K562 (cell line): ENCODE measurements around the gene HMCN1. TPM values are rescaled to one million over a fixed set of nuclear protein-coding genes. Genes with fewer than 3 reads are reported as not detected.

ENCODE experiments used
- ATAC-seq: fragments of 200-7000 bp; cut with Tn5 transposase; 3 replicates; pipeline ENCODE4 v1.9.1; 2020; ENCODE audit warnings: moderate library complexity
- BruUV-seq: library from RNA; stranded (reverse); fragments of 400-500 nt; replicated peaks from 2 replicates; lab custom pipeline; 2021; lab: Mats Ljungman, UMichigan
- CTCF ChIA-PET: fragments of 300-600 bp; formaldehyde crosslinking; extraction: SDS; loops from one replicate; lab custom pipeline; 2021; ENCODE audit warnings: low intra/inter-chr PET ratio; lab: Yijun Ruan, JAX
- POLR2A ChIA-PET: fragments of 300-600, 350-650 bp; sonication (Branson Sonifier 250); formaldehyde crosslinking; extraction: SDS; loops from one replicate; lab custom pipeline; 2021; ENCODE audit warnings: antibody characterized with exemption, inconsistent platforms; lab: Yijun Ruan, JAX
- DNase-seq, 4 experiments: peaks; one replicate each; pipeline versions ENCODE4 v3.0.0 to v3.0.0-alpha.2; 2011 to 2018; ENCODE audit warnings: low spot score in 3 of 4, mixed read lengths in 3 of 4; ENCODE audit errors: extremely low read depth in 1 of 4
- FAIRE-seq: peaks from 2 replicates; lab custom pipeline; 2011; peaks lifted over from hg19 to GRCh38; lab: Jason Lieb, UNC
- H2AFZ ChIP-seq: 2 replicates; pipeline ENCODE4 v1.6.0; 2011; ENCODE audit warnings: low read depth, low read length, control low read depth, inconsistent platforms
- H3K27ac ChIP-seq: fragments of 200-600 bp; 3 replicates; pipeline ENCODE4 v1.8.0; 2011; ENCODE audit warnings: low read depth, mild to moderate bottlenecking, control low read depth, inconsistent platforms, low read length, moderate library complexity, mixed read lengths; ENCODE audit errors: extremely low read depth
- H3K27me3 ChIP-seq, 2 experiments: fragments of 300-600 bp in 1 of 2; 2 replicates in 1 of 2; 3 replicates in 1 of 2; pipeline versions ENCODE4 v1.6.0 to v1.8.0; 2011; ENCODE audit warnings: inconsistent platforms in 2 of 2, low read length in 2 of 2, mild to moderate bottlenecking in 1 of 2, mixed read lengths in 1 of 2, moderate library complexity in 1 of 2; ENCODE audit not compliant: control insufficient read depth in 2 of 2, insufficient read depth in 2 of 2
- H3K36me3 ChIP-seq: fragments of 300-600 bp; 3 replicates; pipeline ENCODE4 v1.8.0; 2011; ENCODE audit warnings: mild to moderate bottlenecking, low read length, inconsistent platforms; ENCODE audit not compliant: control insufficient read depth, insufficient read depth
- H3K4me1 ChIP-seq, 2 experiments: fragments of 200-600 bp in 1 of 2; replicated peaks in 1 of 2; 2 replicates in 1 of 2; 3 replicates in 1 of 2; pipeline versions ENCODE4 v1.5.1 to v1.8.0; 2011; ENCODE audit warnings: inconsistent platforms in 2 of 2, low read length in 2 of 2, mild to moderate bottlenecking in 1 of 2, mixed read lengths in 1 of 2, moderate library complexity in 1 of 2; ENCODE audit not compliant: control insufficient read depth in 2 of 2, insufficient read depth in 2 of 2
- H3K4me2 ChIP-seq: 2 replicates; pipeline ENCODE4 v1.6.1; 2011; ENCODE audit warnings: low read length, control low read depth, inconsistent platforms, mixed read lengths; ENCODE audit not compliant: insufficient read depth
- H3K4me3 ChIP-seq: fragments of 200-600 bp; sonication (generic), shearing (Covaris generic); 2 replicates; pipeline ENCODE4 v1.5.1; 2016; ENCODE audit warnings: control low read depth, inconsistent platforms
- H3K79me2 ChIP-seq: fragments of 200-600 bp; 3 replicates; pipeline ENCODE4 v1.8.0; 2011; ENCODE audit warnings: low read length, inconsistent platforms; ENCODE audit not compliant: control insufficient read depth, insufficient read depth
- H3K9ac ChIP-seq, 2 experiments: 2 replicates each; pipeline versions ENCODE4 v1.6.0 to v1.6.1; 2011; ENCODE audit warnings: low read depth in 2 of 2, low read length in 2 of 2, control low read depth in 1 of 2, inconsistent platforms in 1 of 2, mild to moderate bottlenecking in 1 of 2, mixed read lengths in 1 of 2; ENCODE audit not compliant: insufficient read depth in 1 of 2
- H3K9me1 ChIP-seq: one replicate; pipeline ENCODE4 v1.6.0; 2011; ENCODE audit warnings: inconsistent platforms, mild to moderate bottlenecking, low read length, moderate library complexity; ENCODE audit not compliant: control insufficient read depth, insufficient read depth
- H3K9me3 ChIP-seq: replicated peaks from 2 replicates; pipeline ENCODE4 v1.5.1; 2011; ENCODE audit warnings: low read depth, low read length, inconsistent platforms; ENCODE audit not compliant: control insufficient read depth, insufficient read depth
- H4K20me1 ChIP-seq: replicated peaks from 2 replicates; pipeline ENCODE4 v1.6.1; 2011; ENCODE audit warnings: low read length, inconsistent platforms, mixed read lengths; ENCODE audit not compliant: control insufficient read depth, insufficient read depth
- ARID1B ChIP-seq: fragments of 450-650 bp; IDR thresholded peaks from 2 replicates; pipeline ENCODE4 v1.6.1; 2016; ENCODE audit warnings: antibody characterized with exemption, mild to moderate bottlenecking, inconsistent platforms
- CBFA2T3 ChIP-seq: fragments of 450-650 bp; IDR thresholded peaks from 2 replicates; pipeline ENCODE4 v1.6.1; 2017
- EGR1 ChIP-seq: fragments of 450-650 bp; conservative IDR thresholded peaks from 2 replicates; pipeline ENCODE4 v1.6.1; 2017; ENCODE audit warnings: mild to moderate bottlenecking
- EP300 ChIP-seq: IDR thresholded peaks from 2 replicates; pipeline ENCODE4 v1.6.1; 2012; ENCODE audit warnings: low read length, improper control_type of control experiment
- FOXA3 ChIP-seq, 2 experiments: fragments of 450-650 bp in 1 of 2; sonication (generic) in 1 of 2; formaldehyde crosslinking; IDR thresholded peaks in 1 of 2; conservative IDR thresholded peaks in 1 of 2; 2 replicates each; pipeline versions ENCODE4 v1.4.0 to v1.8.0; 2020 to 2022; ENCODE audit warnings: mild to moderate bottlenecking in 2 of 2, missing genetic modification reagents in 1 of 2
- FOXK2 ChIP-seq, 2 experiments: fragments of 450-650 bp; IDR thresholded peaks in 1 of 2; conservative IDR thresholded peaks in 1 of 2; 2 replicates each; pipeline ENCODE4 v1.6.1; 2016; ENCODE audit warnings: low read depth in 2 of 2, mild to moderate bottlenecking in 1 of 2
- HIVEP1 ChIP-seq: fragments of 250-450 bp; sonication (Bioruptor Pico); IDR thresholded peaks from 2 replicates; pipeline ENCODE4 v1.4.0; 2020; ENCODE audit warnings: mild to moderate bottlenecking
- LCOR ChIP-seq: sonication (generic); formaldehyde crosslinking; IDR thresholded peaks from 2 replicates; pipeline ENCODE4 v1.8.0; 2022; ENCODE audit warnings: mild to moderate bottlenecking, missing genetic modification reagents
- MAFF ChIP-seq: IDR thresholded peaks from 2 replicates; pipeline ENCODE4 v1.6.1; 2012; ENCODE audit warnings: low read length, improper control_type of control experiment
- NFIC ChIP-seq: fragments of 450-650 bp; IDR thresholded peaks from 2 replicates; pipeline ENCODE4 v1.6.1; 2017; ENCODE audit warnings: mild to moderate bottlenecking, inconsistent platforms
- NR1H2 ChIP-seq: sonication (generic); formaldehyde crosslinking; IDR thresholded peaks from 2 replicates; pipeline ENCODE4 v1.4.0; 2020; ENCODE audit warnings: mild to moderate bottlenecking, missing genetic modification reagents
- RBM39 ChIP-seq: fragments of 200-400 bp; formaldehyde crosslinking; optimal IDR thresholded peaks from 2 replicates; pipeline ENCODE3; 2018; ENCODE audit warnings: low read depth, low read length
- TCFL5 ChIP-seq: fragments of 250-450 bp; sonication (Bioruptor Pico); conservative IDR thresholded peaks from 2 replicates; pipeline ENCODE4 v1.6.1; 2021; ENCODE audit warnings: mild to moderate bottlenecking, moderate library complexity, matching md5 sums
- TEAD1 ChIP-seq, 2 experiments: fragments of 450-650 bp in 1 of 2; sonication (generic) in 1 of 2; formaldehyde crosslinking; IDR thresholded peaks; 2 replicates each; pipeline versions ENCODE4 v1.4.0 to v1.8.0; 2020 to 2022; ENCODE audit warnings: mild to moderate bottlenecking in 2 of 2, missing genetic modification reagents in 1 of 2
- TRIM28 ChIP-seq: fragments of 450-650 bp; IDR thresholded peaks from 2 replicates; pipeline ENCODE4 v1.6.1; 2017
- U2AF1 ChIP-seq: fragments of 200-400 bp; formaldehyde crosslinking; optimal IDR thresholded peaks from 2 replicates; pipeline ENCODE3; 2017; ENCODE audit warnings: mild to moderate bottlenecking, low read depth, low read length, moderate library complexity
- ZC3H8 ChIP-seq: fragments of 450-650 bp; IDR thresholded peaks from 2 replicates; pipeline ENCODE4 v1.6.1; 2017
- ZKSCAN1 ChIP-seq: fragments of 150-350 bp; IDR thresholded peaks from 2 replicates; pipeline ENCODE4 v1.6.1; 2016; ENCODE audit warnings: low read depth, low read length
- ZKSCAN8 ChIP-seq: fragments of 200-800 bp; sonication (Bioruptor generic); IDR thresholded peaks from 2 replicates; pipeline ENCODE4 v1.6.1; 2016; ENCODE audit warnings: missing genetic modification characterization, missing compliant biosample characterization
- ZNF507 ChIP-seq: conservative IDR thresholded peaks from 2 replicates; pipeline ENCODE4 v1.6.1; 2017; ENCODE audit warnings: missing genetic modification characterization, missing compliant biosample characterization
- ZNF696 ChIP-seq: fragments of 250-450 bp; sonication (Bioruptor Pico); conservative IDR thresholded peaks from 2 replicates; pipeline ENCODE4 v1.4.0; 2020; ENCODE audit warnings: mild to moderate bottlenecking, moderate library complexity
- WGBS: fragments of 100-300 bp; shearing (Covaris generic); methylation state at CpG from one replicate; pipeline ENCODE4 v1.1.6; 2016; ENCODE audit warnings: low coverage, mixed read lengths; ENCODE audit not compliant: insufficient coverage; ENCODE audit errors: missing lambda C conversion rate; 5-methylcytosine and 5-hydroxymethylcytosine counted together
- in situ Hi-C: fragments of 300-500 bp; cut with MboI; formaldehyde crosslinking; loops from 4 replicates; pipeline ENCODE4 v1.15.0; 2018; ENCODE audit warnings: inconsistent platforms, mixed read lengths
- intact Hi-C: fragments of 100-400 bp; cut with micrococcal nuclease; formaldehyde crosslinking; loops from 2 replicates; pipeline ENCODE4 v1.14.2; 2022
- polyA plus RNA-seq, 8 experiments: library from polyadenylated mRNA; depleted of rRNA in 4 of 8; stranded (reverse) in 5 of 8; unstranded in 3 of 8; fragments of >200 nt; fragmentation: Nextera tagmentation in 2 of 8; fragmentation: Illumina TruSeq in 1 of 8; extraction: Ambion mirVana in 2 of 8; extraction: Trizol in 1 of 8; gene quantifications; 2 replicates each; pipeline versions ENCODE4 v1.2.1 to v1.2.3, GENCODE V29; 2011 to 2014; ENCODE audit warnings: inconsistent platforms in 1 of 8, missing spikeins in 1 of 8
- total RNA-seq, 7 experiments: library from RNA; depleted of rRNA in 6 of 7; stranded (reverse); fragments of >200 nt in 6 of 7; fragmentation: Illumina TruSeq in 2 of 7; extraction: Trizol in 2 of 7; gene quantifications; 2 replicates each; pipeline versions ENCODE4 v1.2.1 to v1.2.3, GENCODE V29; 2011 to 2021; ENCODE audit warnings: low replicate concordance in 1 of 7
- TF ChIP-seq, protein P1 (sequence below), 2 experiments: fragments of 450-650 bp; conservative IDR thresholded peaks; 2 replicates each; pipeline ENCODE4 v1.6.1; 2017; ENCODE audit warnings: mild to moderate bottlenecking in 2 of 2, moderate library complexity in 2 of 2

Gene HMCN1
- total and polyA plus RNA-seq, 9 of the 15 experiments (the other 6 are each of a cell fraction or from before 2014, with no cell fraction given): 0.07 to 0.36 (median 0.21) TPM

DNA sequence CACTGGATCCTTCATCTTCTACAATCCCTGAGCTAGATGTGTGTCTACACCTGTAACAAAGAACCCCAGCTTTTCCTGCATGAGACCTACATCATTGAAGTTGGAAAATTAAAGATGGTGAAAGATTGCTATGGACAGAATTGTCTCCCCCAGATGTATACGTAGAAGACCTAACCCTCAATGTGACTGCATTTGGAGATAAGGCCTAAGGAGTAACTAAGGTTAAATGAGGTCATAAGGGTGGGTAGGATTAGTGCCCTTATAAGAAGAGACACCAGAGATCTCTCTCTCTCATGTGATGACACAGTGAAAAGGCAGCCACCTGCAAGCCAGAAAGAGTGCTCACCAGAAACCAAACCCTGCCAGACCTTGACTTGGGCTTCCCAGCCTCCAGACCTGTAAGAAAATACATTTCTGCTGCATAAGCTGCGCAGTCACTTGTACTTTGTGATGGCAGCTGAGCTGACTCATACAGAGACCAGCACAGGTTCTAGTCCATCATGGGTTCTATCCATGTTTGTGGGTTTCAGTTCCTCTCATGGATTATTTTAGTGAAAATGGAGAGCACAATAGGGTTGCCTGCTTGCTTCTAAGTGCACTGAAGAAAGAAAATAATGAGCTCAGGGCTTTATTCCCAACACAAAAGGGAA, 460.0 kb downstream of the HMCN1 start (continued):
- TF ChIP-seq EP300: peak; percentile 72
- TF ChIP-seq ZNF507 (tag): 0 out of 2 replicates have a peak, but pooled peaks have one; percentile 1
- peak; percentile 49 for TF ChIP-seq ARID1B
- TF ChIP-seq CBFA2T3: peak; percentile 78

DNA sequence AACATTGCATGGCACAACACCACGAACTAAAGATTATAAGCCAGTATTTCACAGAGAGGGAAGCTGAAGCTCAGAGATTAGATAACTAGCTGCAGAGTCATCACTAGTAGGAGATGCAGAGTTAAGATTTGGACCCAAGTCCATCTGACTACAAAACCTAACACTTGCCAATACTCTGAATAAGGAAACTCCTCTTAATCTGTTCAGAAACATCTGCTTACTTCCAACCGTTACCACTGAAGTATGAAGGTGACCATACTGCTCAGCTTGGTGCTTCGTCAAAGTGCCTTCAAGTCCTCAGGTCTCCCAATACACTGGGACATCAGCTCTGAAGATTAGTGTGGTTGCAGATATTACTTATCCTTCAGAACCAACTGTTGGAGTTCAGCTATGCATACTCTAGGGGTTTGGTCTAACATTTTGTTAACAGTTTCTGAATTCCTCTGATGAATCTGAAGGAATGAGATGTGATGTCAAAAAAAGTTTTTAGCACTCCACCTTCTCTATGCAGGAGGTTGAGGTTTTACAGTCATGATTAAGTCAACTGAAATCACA, 461.3 kb downstream of the HMCN1 start:
- in situ Hi-C loops: no loop called here
- BruUV-seq: no TSS peak
- intact Hi-C loops: no loop called here
- Histone ChIP-seq H3K4me1 (peaks cover 0 to 30% of the 10 kb centered on the region in 2 experiments; a peak in 3 of 5 replicates), H3K27ac (peak overlapping the region; percentile 72), H3K27me3 (no peaks in the 10 kb centered on the region), H3K4me2 (no peak overlapping the region), H3K9ac (no peak overlapping the region; a peak in 1 of 4 replicates), H3K9me1 (no peaks in the 10 kb centered on the region), H3K79me2 (no peaks in the 10 kb centered on the region), H3K9me3 (peaks cover 26% of the 10 kb centered on the region), H3K4me3 (no peak overlapping the region), H3K36me3 (no peaks in the 10 kb centered on the region), H2AFZ (0 out of 2 replicates have a peak overlapping the region, but pooled peaks have one; percentile 3), H4K20me1 (no peaks in the 10 kb centered on the region)
- ChIA-PET POLR2A (interaction anchor here (0.6 to 1.0 kb wide), 2 partner anchors 369 to 1039 kb away, joined by 3 read pairs; no protein-coding TSS in a partner anchor), CTCF (interaction anchor here (0.7 kb wide), 1 partner anchor 174 kb away, joined by 3 read pairs; no protein-coding TSS in a partner anchor)
- DNase-seq (peak; percentile 20 to 78 (median 38)), FAIRE-seq (peak; percentile 83), ATAC-seq (peak; percentile 94)
- WGBS: 2% methylated on average over 3 of the region's 3 CpGs
- TF ChIP-seq ZKSCAN1 (no peak), ZKSCAN8 (peak; percentile 81), ZC3H8 (no peak), U2AF1 (no peak), RBM39 (no peak), NFIC (peak; percentile 84), MAFF (peak; percentile 88), FOXK2 (conservative IDR thresholded peaks at IDR 0.05 in 1 of 2, IDR thresholded peaks at IDR 0.05 in 1 of 2; ENCODE audit: low read depth in 2 of 2) (no peak; a peak in 1 of 4 replicates), NR1H2 (CRISPR knock-in tag) (peak; percentile 44; the same call in 1 of the 2 replicates), TEAD1 (CRISPR knock-in tag; IDR thresholded peaks at IDR 0.05) (peak in 1 of 2 experiments; percentile 53; a peak in 2 of 4 replicates), TRIM28 (peak; percentile 66), FOXA3 (CRISPR knock-in tag; conservative IDR thresholded peaks at IDR 0.05 in 1 of 2, IDR thresholded peaks at IDR 0.05 in 1 of 2) (0 out of 4 replicates have a peak, but pooled peaks of 1 of the 2 experiments have one; percentile 5), TCFL5 (CRISPR knock-in tag) (0 out of 2 replicates have a peak, but pooled peaks have one; percentile 9), EGR1 (no peak), LCOR (CRISPR knock-in tag) (peak; percentile 46; the same call in 1 of the 2 replicates), HIVEP1 (CRISPR knock-in tag) (0 out of 2 replicates have a peak, but pooled peaks have one; percentile 7), ZNF696 (CRISPR knock-in tag) (no peak)
- TF ChIP-seq, protein P1, sequence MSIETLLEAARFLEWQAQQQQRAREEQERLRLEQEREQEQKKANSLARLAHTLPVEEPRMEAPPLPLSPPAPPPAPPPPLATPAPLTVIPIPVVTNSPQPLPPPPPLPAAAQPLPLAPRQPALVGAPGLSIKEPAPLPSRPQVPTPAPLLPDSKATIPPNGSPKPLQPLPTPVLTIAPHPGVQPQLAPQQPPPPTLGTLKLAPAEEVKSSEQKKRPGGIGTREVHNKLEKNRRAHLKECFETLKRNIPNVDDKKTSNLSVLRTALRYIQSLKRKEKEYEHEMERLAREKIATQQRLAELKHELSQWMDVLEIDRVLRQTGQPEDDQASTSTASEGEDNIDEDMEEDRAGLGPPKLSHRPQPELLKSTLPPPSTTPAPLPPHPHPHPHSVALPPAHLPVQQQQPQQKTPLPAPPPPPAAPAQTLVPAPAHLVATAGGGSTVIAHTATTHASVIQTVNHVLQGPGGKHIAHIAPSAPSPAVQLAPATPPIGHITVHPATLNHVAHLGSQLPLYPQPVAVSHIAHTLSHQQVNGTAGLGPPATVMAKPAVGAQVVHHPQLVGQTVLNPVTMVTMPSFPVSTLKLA (conservative IDR thresholded peaks at IDR 0.05): no peak
